B cell (primary cell): ENCODE results near the gene IPO11. TPM values are rescaled to one million over a fixed set of nuclear protein-coding genes. Genes with fewer than 3 reads are reported as not detected.

Source experiments
- ATAC-seq: fragments of 200-7000 bp; cut with Tn5 transposase; one replicate; pipeline ENCODE4 v1.10.0; 2021; ENCODE audit warnings: low read depth, mild to moderate bottlenecking, moderate number of reproducible peaks, moderate library complexity
- CTCF ChIA-PET: fragments of 350-600 bp; sonication (Branson Sonifier 250); formaldehyde crosslinking; loops from one replicate; lab custom pipeline; 2021; ENCODE audit warnings: antibody characterized with exemption, inconsistent platforms; lab: Charles Lee
- POLR2A ChIA-PET: fragments of 350-600 bp; sonication (Branson Sonifier 250); formaldehyde crosslinking; loops from one replicate; lab custom pipeline; 2021; ENCODE audit warnings: antibody characterized with exemption; lab: Charles Lee
- DNase-seq: peaks from one replicate; pipeline ENCODE4 v3.0.0; 2013
- H2AFZ ChIP-seq: 2 replicates; pipeline ENCODE4 v1.6.1; 2012; ENCODE audit warnings: mild to moderate bottlenecking, low read depth, low read length; ENCODE audit not compliant: insufficient read depth, poor library complexity, severe bottlenecking
- H3K27ac ChIP-seq, 2 donors: 1 replicate in 1 of 2; 2 replicates in 1 of 2; pipeline ENCODE4 v1.5.1; 2012 to 2013; ENCODE audit warnings: low read length in 2 of 2, mild to moderate bottlenecking in 2 of 2, moderate library complexity in 1 of 2
- H3K27me3 ChIP-seq, 4 experiments: fragments of 200-600 bp in 1 of 4; sonication (generic) in 1 of 4; replicated peaks in 1 of 4; 1 replicate in 2 of 4; 2 replicates in 2 of 4; pipeline versions ENCODE4 v1.6.1 to v1.7.0; 2013 to 2016; ENCODE audit warnings: low read length in 3 of 4, mild to moderate bottlenecking in 2 of 4, mixed read lengths in 1 of 4, moderate library complexity in 1 of 4; ENCODE audit not compliant: insufficient read depth in 4 of 4, control insufficient read depth in 3 of 4; ENCODE audit errors: control extremely low read depth in 1 of 4
- H3K36me3 ChIP-seq, 2 experiments: replicated peaks in 1 of 2; 1 replicate in 1 of 2; 2 replicates in 1 of 2; pipeline versions ENCODE4 v1.6.1 to v1.7.1; 2013; ENCODE audit warnings: low read length in 1 of 2; ENCODE audit not compliant: insufficient read depth in 2 of 2, control insufficient read depth in 1 of 2; ENCODE audit errors: control extremely low read depth in 1 of 2, extremely low read depth in 1 of 2
- H3K4me1 ChIP-seq, 2 donors: fragments of 200-600 bp in 1 of 2; sonication (generic) in 1 of 2; 1 replicate in 1 of 2; 2 replicates in 1 of 2; pipeline versions ENCODE4 v1.5.1 to v1.6.1; 2013 to 2017; ENCODE audit warnings: low read length in 2 of 2; ENCODE audit not compliant: control insufficient read depth in 2 of 2, insufficient read depth in 2 of 2
- H3K4me2 ChIP-seq: replicated peaks from 2 replicates; pipeline ENCODE3; 2012; ENCODE audit warnings: mild to moderate bottlenecking, low read depth, low read length; ENCODE audit not compliant: poor library complexity, severe bottlenecking
- H3K4me3 ChIP-seq, 5 experiments: fragments of 200-600 bp in 1 of 5; sonication (generic) in 1 of 5; 1 replicate in 3 of 5; 2 replicates in 2 of 5; pipeline versions ENCODE4 v1.5.1 to v1.7.0; 2011 to 2016; ENCODE audit warnings: low read length in 4 of 5, mild to moderate bottlenecking in 4 of 5, low read depth in 2 of 5, control low read depth in 1 of 5, moderate library complexity in 1 of 5; ENCODE audit not compliant: insufficient read depth in 1 of 5; ENCODE audit errors: control extremely low read depth in 1 of 5, extremely low read depth in 1 of 5
- H3K79me2 ChIP-seq: fragments of 200-600 bp; sonication (generic); one replicate; pipeline ENCODE4 v1.6.0; 2016; ENCODE audit warnings: low read length; ENCODE audit not compliant: control insufficient read depth, insufficient read depth
- H3K9ac ChIP-seq: fragments of 200-600 bp; sonication (generic); 2 replicates; pipeline ENCODE4 v1.6.1; 2017; ENCODE audit warnings: mild to moderate bottlenecking, low read length, moderate library complexity
- H3K9me3 ChIP-seq, 3 donors: one replicate each; pipeline versions ENCODE4 v1.6.1 to v1.7.1; 2013; ENCODE audit warnings: low read length in 2 of 3; ENCODE audit not compliant: control insufficient read depth in 2 of 3, insufficient read depth in 1 of 3; ENCODE audit errors: control extremely low read depth in 1 of 3
- H4K20me1 ChIP-seq: 2 replicates; pipeline ENCODE4 v1.6.0; 2012; ENCODE audit warnings: mild to moderate bottlenecking, low read length; ENCODE audit not compliant: insufficient read depth, control insufficient read depth, poor library complexity, severe bottlenecking
- H3K27ac Mint-ChIP-seq: one replicate; pipeline ENCODE4 v1.8.0; 2021; ENCODE audit warnings: mixed read lengths
- H3K27me3 Mint-ChIP-seq: one replicate; pipeline ENCODE4 v1.8.0; 2021; ENCODE audit warnings: mixed read lengths
- H3K4me1 Mint-ChIP-seq: one replicate; pipeline ENCODE4 v1.8.0; 2021; ENCODE audit warnings: mixed read lengths
- H3K4me3 Mint-ChIP-seq: one replicate; pipeline ENCODE4 v1.8.0; 2021; ENCODE audit warnings: mixed read lengths
- H3K9me3 Mint-ChIP-seq: one replicate; pipeline ENCODE4 v1.8.0; 2022; ENCODE audit warnings: mixed read lengths; ENCODE audit not compliant: insufficient read depth
- EZH2 ChIP-seq: IDR thresholded peaks from 2 replicates; pipeline ENCODE4 v1.6.1; 2012; ENCODE audit warnings: borderline replicate concordance, low read depth, mild to moderate bottlenecking, moderate library complexity, low read length; ENCODE audit not compliant: insufficient read depth, poor library complexity, severe bottlenecking
- WGBS: methylation state at CpG from one replicate; pipeline ENCODE4 v1.1.5; 2013; ENCODE audit warnings: missing lambda C conversion rate; ENCODE audit not compliant: insufficient coverage; 5-methylcytosine and 5-hydroxymethylcytosine counted together
- intact Hi-C: fragments of 100-400 bp; cut with micrococcal nuclease; formaldehyde crosslinking; loops from one replicate; pipeline ENCODE4 v1.10.0; 2022
- polyA plus RNA-seq: library from polyadenylated mRNA; depleted of rRNA; stranded (reverse); fragments of >200 nt; gene quantifications from 2 replicates; pipeline ENCODE4 v1.2.3, GENCODE V29; 2012
- total RNA-seq, 2 donors: library from RNA; stranded (reverse); fragments of 120-200 nt in 1 of 2; gene quantifications; 1 replicate in 1 of 2; 2 replicates in 1 of 2; pipeline versions ENCODE4 v1.2.3 to v1.2.4, GENCODE V29; 2013 to 2022
- TF ChIP-seq, protein P1 (sequence below): fragments of 200-600 bp; IDR thresholded peaks from one replicate; pipeline ENCODE4 v1.8.0; 2022; ENCODE audit warnings: antibody characterized with exemption, mild to moderate bottlenecking

Gene IPO11
- total and polyA plus RNA-seq, 2 donors (not counting 1 experiment from before 2014, with no cell fraction given) = 3.8 to 37.4 TPM

DNA sequence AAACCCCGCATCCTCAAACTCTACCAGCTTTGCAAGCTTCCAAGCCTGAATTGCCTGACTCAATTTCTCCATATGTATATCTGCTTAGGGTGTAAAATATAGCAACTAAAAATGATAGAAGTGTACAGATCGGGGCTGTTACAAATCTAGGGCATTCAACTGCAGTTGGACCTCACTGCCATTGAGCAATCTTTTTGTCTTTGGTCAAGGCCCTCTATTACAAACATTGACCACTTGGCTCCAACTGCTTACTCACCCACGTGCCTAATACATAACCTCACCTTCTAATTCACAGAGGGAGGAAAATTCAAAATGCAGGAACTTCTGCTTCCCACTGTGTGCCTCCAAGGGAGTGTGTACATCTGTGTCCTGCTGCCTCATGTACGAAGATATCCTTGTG lies 176.1 kb downstream of the IPO11 start:
- ChIA-PET POLR2A (no interaction called here), CTCF (no interaction called here)
- no peaks in the 10 kb centered on the region for H3K27me3 ChIP-seq
- H3K4me1 ChIP-seq = no peaks in the 10 kb centered on the region
- no peak for TF ChIP-seq EZH2
- TF ChIP-seq, protein P1, sequence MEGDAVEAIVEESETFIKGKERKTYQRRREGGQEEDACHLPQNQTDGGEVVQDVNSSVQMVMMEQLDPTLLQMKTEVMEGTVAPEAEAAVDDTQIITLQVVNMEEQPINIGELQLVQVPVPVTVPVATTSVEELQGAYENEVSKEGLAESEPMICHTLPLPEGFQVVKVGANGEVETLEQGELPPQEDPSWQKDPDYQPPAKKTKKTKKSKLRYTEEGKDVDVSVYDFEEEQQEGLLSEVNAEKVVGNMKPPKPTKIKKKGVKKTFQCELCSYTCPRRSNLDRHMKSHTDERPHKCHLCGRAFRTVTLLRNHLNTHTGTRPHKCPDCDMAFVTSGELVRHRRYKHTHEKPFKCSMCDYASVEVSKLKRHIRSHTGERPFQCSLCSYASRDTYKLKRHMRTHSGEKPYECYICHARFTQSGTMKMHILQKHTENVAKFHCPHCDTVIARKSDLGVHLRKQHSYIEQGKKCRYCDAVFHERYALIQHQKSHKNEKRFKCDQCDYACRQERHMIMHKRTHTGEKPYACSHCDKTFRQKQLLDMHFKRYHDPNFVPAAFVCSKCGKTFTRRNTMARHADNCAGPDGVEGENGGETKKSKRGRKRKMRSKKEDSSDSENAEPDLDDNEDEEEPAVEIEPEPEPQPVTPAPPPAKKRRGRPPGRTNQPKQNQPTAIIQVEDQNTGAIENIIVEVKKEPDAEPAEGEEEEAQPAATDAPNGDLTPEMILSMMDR = no peak
- no peak overlapping the region for H2AFZ ChIP-seq
- H4K20me1 ChIP-seq = no peaks in the 10 kb centered on the region
- H3K79me2 ChIP-seq = no peaks in the 10 kb centered on the region
- H3K27ac ChIP-seq = no peak overlapping the region
- no peaks in the 10 kb centered on the region for H3K27me3 Mint-ChIP-seq
- H3K4me2 ChIP-seq = no peak overlapping the region
- H3K9me3 ChIP-seq = peaks cover 2 to 9% (median 7%) of the 10 kb centered on the region in 3 donors
- peaks cover 3% of the 10 kb centered on the region for H3K4me1 Mint-ChIP-seq
- H3K4me3 ChIP-seq = no peak overlapping the region
- H3K9ac ChIP-seq = no peak overlapping the region
- no peak for DNase-seq
- H3K36me3 ChIP-seq = peaks cover 0 to 7% of the 10 kb centered on the region in 2 experiments
- peaks cover 2% of the 10 kb centered on the region for H3K9me3 Mint-ChIP-seq
- H3K27ac Mint-ChIP-seq = no peak overlapping the region
- intact Hi-C loops = no loop called here
- WGBS = 100% methylated on average over 2 of the region's 4 CpGs
- no peak overlapping the region for H3K4me3 Mint-ChIP-seq
- ATAC-seq = no peak

GRCh38 chr5:62589504-62589903 lies 176.9 kb downstream of the IPO11 start:
- no peak for TF ChIP-seq EZH2
- TF ChIP-seq, protein P1 = no peak
- no peaks in the 10 kb centered on the region for H3K27me3 ChIP-seq
- peaks cover 0 to 7% of the 10 kb centered on the region in 2 experiments for H3K36me3 ChIP-seq
- Mint-ChIP-seq H3K27ac (no peak overlapping the region), H3K27me3 (no peaks in the 10 kb centered on the region), H3K4me1 (peaks cover 3% of the 10 kb centered on the region), H3K4me3 (no peak overlapping the region), H3K9me3 (peaks cover 2% of the 10 kb centered on the region)
- no peak overlapping the region for H3K9ac ChIP-seq
- peaks cover 2 to 9% (median 7%) of the 10 kb centered on the region in 3 donors for H3K9me3 ChIP-seq
- H3K4me3 ChIP-seq = no peak overlapping the region
- no peaks in the 10 kb centered on the region for H3K79me2 ChIP-seq
- no peaks in the 10 kb centered on the region for H3K4me1 ChIP-seq
- ChIA-PET POLR2A (no interaction called here), CTCF (no interaction called here)
- no peaks in the 10 kb centered on the region for H4K20me1 ChIP-seq
- intact Hi-C loops = no loop called here
- ATAC-seq (no peak), DNase-seq (no peak)
- no peak overlapping the region for H3K27ac ChIP-seq
- 100% methylated on average over 2 of the region's 2 CpGs for WGBS
- H3K4me2 ChIP-seq = no peak overlapping the region
- H2AFZ ChIP-seq = no peak overlapping the region
